ENCODE data around the gene ATOH8. TPM values are rescaled to one million over a fixed set of nuclear protein-coding genes. Genes with fewer than 3 reads are reported as not detected.
A peak's percentile ranks its signal among the peaks of the same experiment; 100 is the strongest.

The ATOH8 gene
- total and polyA plus RNA-seq, 4 donors, result 38.6 to 63.3 (median 50.5) TPM

DNA sequence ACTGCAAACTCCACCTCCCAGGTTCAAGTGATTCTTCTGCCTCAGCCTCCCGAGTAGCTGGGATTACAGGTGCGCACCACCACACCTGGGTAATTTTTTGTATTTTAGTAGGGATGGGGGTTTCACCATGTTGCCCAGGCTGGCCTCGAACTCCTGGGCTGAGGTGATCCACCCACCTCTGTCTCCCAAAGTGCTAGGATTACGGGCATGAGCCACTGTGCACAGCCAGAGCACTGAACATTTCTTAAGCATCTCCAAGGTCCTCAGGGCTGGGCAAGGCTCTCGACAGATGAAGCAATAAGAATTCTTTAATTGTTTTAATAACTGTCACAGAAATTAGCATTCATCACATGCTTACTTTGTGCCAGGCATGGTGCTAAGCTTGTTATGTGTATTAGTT, 4.1 kb downstream of the ATOH8 start:
- ATAC-seq (ENCODE audit: insufficient read depth, low FRiP score), result no peak
- H3K27ac ChIP-seq (ENCODE audit: low read depth in 1 of 2, low read length in 1 of 2), result no peak overlapping the region
- H3K9ac ChIP-seq (ENCODE audit: insufficient read depth in 1 of 2, low read length in 2 of 2), result no peak overlapping the region
- TF ChIP-seq, protein P1, sequence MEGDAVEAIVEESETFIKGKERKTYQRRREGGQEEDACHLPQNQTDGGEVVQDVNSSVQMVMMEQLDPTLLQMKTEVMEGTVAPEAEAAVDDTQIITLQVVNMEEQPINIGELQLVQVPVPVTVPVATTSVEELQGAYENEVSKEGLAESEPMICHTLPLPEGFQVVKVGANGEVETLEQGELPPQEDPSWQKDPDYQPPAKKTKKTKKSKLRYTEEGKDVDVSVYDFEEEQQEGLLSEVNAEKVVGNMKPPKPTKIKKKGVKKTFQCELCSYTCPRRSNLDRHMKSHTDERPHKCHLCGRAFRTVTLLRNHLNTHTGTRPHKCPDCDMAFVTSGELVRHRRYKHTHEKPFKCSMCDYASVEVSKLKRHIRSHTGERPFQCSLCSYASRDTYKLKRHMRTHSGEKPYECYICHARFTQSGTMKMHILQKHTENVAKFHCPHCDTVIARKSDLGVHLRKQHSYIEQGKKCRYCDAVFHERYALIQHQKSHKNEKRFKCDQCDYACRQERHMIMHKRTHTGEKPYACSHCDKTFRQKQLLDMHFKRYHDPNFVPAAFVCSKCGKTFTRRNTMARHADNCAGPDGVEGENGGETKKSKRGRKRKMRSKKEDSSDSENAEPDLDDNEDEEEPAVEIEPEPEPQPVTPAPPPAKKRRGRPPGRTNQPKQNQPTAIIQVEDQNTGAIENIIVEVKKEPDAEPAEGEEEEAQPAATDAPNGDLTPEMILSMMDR (IDR thresholded peaks at IDR 0.05; ENCODE audit: control extremely low read depth, extremely low read depth), result no peak
- DNase-seq, result no peak
- H3K27me3 ChIP-seq (ENCODE audit: control insufficient read depth in 3 of 3, insufficient read depth in 3 of 3, low read length in 2 of 3), result no peaks in the 10 kb centered on the region
- 81 to 84% methylated on average over 5 of the region's 5 CpGs for WGBS, 2 donors
- peaks cover 0 to 50% (median 22%) of the 10 kb centered on the region in 5 donors for H3K4me1 ChIP-seq (ENCODE audit: control insufficient read depth in 5 of 5, insufficient read depth in 5 of 5, low read length in 5 of 5)
- H3K9me3 ChIP-seq (ENCODE audit: control insufficient read depth in 4 of 4, insufficient read depth in 3 of 4, low read length in 3 of 4), result no peaks in the 10 kb centered on the region
- no peak overlapping the region for H3K4me3 ChIP-seq
- H3K36me3 ChIP-seq (ENCODE audit: control insufficient read depth in 4 of 4, insufficient read depth in 4 of 4, low read length in 4 of 4), result peaks cover 0 to 7% (median 3%) of the 10 kb centered on the region in 4 donors

GRCh38 chr2:85758361-85759256, 4.8 kb downstream of the ATOH8 start:
- Histone ChIP-seq H3K9me3 (ENCODE audit: control insufficient read depth in 4 of 4, insufficient read depth in 3 of 4, low read length in 3 of 4) (no peaks in the 10 kb centered on the region), H3K9ac (ENCODE audit: insufficient read depth in 1 of 2, low read length in 2 of 2) (no peak overlapping the region), H3K27ac (ENCODE audit: low read depth in 1 of 2, low read length in 1 of 2) (peak overlapping the region in 1 of 2 donors; percentile 18), H3K4me3 (no peak overlapping the region), H3K4me1 (ENCODE audit: control insufficient read depth in 5 of 5, insufficient read depth in 5 of 5, low read length in 5 of 5) (peaks cover 0 to 44% (median 22%) of the 10 kb centered on the region in 5 donors), H3K27me3 (ENCODE audit: control insufficient read depth in 3 of 3, insufficient read depth in 3 of 3, low read length in 2 of 3) (no peaks in the 10 kb centered on the region), H3K36me3 (ENCODE audit: control insufficient read depth in 4 of 4, insufficient read depth in 4 of 4, low read length in 4 of 4) (peaks cover 0 to 11% (median 3%) of the 10 kb centered on the region in 4 donors)
- ATAC-seq (ENCODE audit: insufficient read depth, low FRiP score), result no peak
- WGBS, 2 donors, result 76 to 85% methylated on average over 19 of the region's 19 CpGs
- TF ChIP-seq, protein P1 (IDR thresholded peaks at IDR 0.05; ENCODE audit: control extremely low read depth, extremely low read depth), result no peak
- DNase-seq, result no peak

GRCh38 chr2:85759257-85759613, 5.4 kb downstream of the ATOH8 start:
- WGBS, 2 donors, result 88 to 93% methylated on average over 5 of the region's 5 CpGs

More at GRCh38 chr2:85759257-85759613, 5.4 kb downstream of the ATOH8 start:
- peaks cover 0 to 13% (median 7%) of the 10 kb centered on the region in 4 donors for H3K36me3 ChIP-seq (ENCODE audit: control insufficient read depth in 4 of 4, insufficient read depth in 4 of 4, low read length in 4 of 4)
- ATAC-seq (ENCODE audit: insufficient read depth, low FRiP score) (no peak), DNase-seq (no peak)
- H3K27ac ChIP-seq (ENCODE audit: low read depth in 1 of 2, low read length in 1 of 2), result peak overlapping the region in 1 of 2 donors; percentile 18
- no peaks in the 10 kb centered on the region for H3K27me3 ChIP-seq (ENCODE audit: control insufficient read depth in 3 of 3, insufficient read depth in 3 of 3, low read length in 2 of 3)
- TF ChIP-seq, protein P1 (IDR thresholded peaks at IDR 0.05; ENCODE audit: control extremely low read depth, extremely low read depth), result no peak
- H3K4me3 ChIP-seq, result no peak overlapping the region
- H3K4me1 ChIP-seq (ENCODE audit: control insufficient read depth in 5 of 5, insufficient read depth in 5 of 5, low read length in 5 of 5), result peaks cover 0 to 47% (median 25%) of the 10 kb centered on the region in 5 donors
- no peak overlapping the region for H3K9ac ChIP-seq (ENCODE audit: insufficient read depth in 1 of 2, low read length in 2 of 2)
- no peaks in the 10 kb centered on the region for H3K9me3 ChIP-seq (ENCODE audit: control insufficient read depth in 4 of 4, insufficient read depth in 3 of 4, low read length in 3 of 4)

Data from lung (tissue), 12 donors.